Panc1 (cell line): ENCODE data around the gene RPL37A. TPM values are rescaled to one million over a fixed set of nuclear protein-coding genes. Genes with fewer than 3 reads are reported as not detected.

Source experiments
- ATAC-seq: fragments of 200-7000 bp; cut with Tn5 transposase; 2 replicates; pipeline ENCODE4 v1.9.1; 2020; ENCODE audit warnings: mild to moderate bottlenecking, moderate library complexity
- BruUV-seq: library from RNA; stranded (reverse); fragments of 400-500 nt; replicated peaks from 2 replicates; lab custom pipeline; 2021; lab: Mats Ljungman, UMichigan
- CTCF ChIA-PET: fragments of 300-600 bp; sonication (Branson Sonifier 250); formaldehyde crosslinking; loops from one replicate; lab custom pipeline; 2022; ENCODE audit warnings: antibody characterized with exemption; lab: Charles Lee
- POLR2A ChIA-PET: fragments of 300-600 bp; sonication (Branson Sonifier 250); formaldehyde crosslinking; loops from one replicate; lab custom pipeline; 2022; ENCODE audit warnings: antibody characterized with exemption; lab: Charles Lee
- DNase-seq: peaks from one replicate; pipeline ENCODE4 v3.0.0-alpha.2; 2010; ENCODE audit warnings: low read depth, low spot score
- H3K27ac ChIP-seq: 2 replicates; pipeline ENCODE4 v1.5.1; 2011; ENCODE audit warnings: mild to moderate bottlenecking, low read length, inconsistent platforms
- H3K27me3 ChIP-seq: fragments of 200-500 bp; sonication (Bioruptor generic); 2 replicates; pipeline ENCODE4 v1.6.0; 2014; ENCODE audit warnings: low read length, inconsistent platforms; ENCODE audit not compliant: control insufficient read depth, insufficient read depth
- H3K36me3 ChIP-seq: fragments of 200-500 bp; sonication (Bioruptor generic); 2 replicates; pipeline ENCODE4 v1.5.1; 2014; ENCODE audit warnings: inconsistent platforms, mild to moderate bottlenecking, low read length, moderate library complexity; ENCODE audit not compliant: control insufficient read depth, insufficient read depth
- H3K4me1 ChIP-seq: 2 replicates; pipeline ENCODE4 v1.5.1; 2011; ENCODE audit warnings: inconsistent platforms, mild to moderate bottlenecking, low read length, moderate library complexity; ENCODE audit not compliant: control insufficient read depth, insufficient read depth
- H3K4me3 ChIP-seq, 2 experiments: 2 replicates each; pipeline ENCODE4 v1.5.1; 2011 to 2012; ENCODE audit warnings: low read depth in 2 of 2, low read length in 2 of 2, mild to moderate bottlenecking in 2 of 2, inconsistent platforms in 1 of 2, moderate library complexity in 1 of 2
- H3K9me3 ChIP-seq: fragments of 200-500 bp; sonication (Bioruptor generic); 2 replicates; pipeline ENCODE4 v1.5.1; 2014; ENCODE audit warnings: low read depth, mild to moderate bottlenecking, inconsistent platforms, low read length, moderate library complexity; ENCODE audit not compliant: control insufficient read depth, insufficient read depth
- POLR2AphosphoS5 ChIP-seq: IDR thresholded peaks from 2 replicates; pipeline ENCODE4 v1.6.1; 2012; ENCODE audit warnings: mild to moderate bottlenecking, low read depth, low read length, moderate library complexity
- SIN3A ChIP-seq: IDR thresholded peaks from 2 replicates; pipeline ENCODE4 v1.6.1; 2012; ENCODE audit warnings: low read depth, mild to moderate bottlenecking, low read length, moderate library complexity, borderline replicate concordance; ENCODE audit not compliant: insufficient read depth
- TCF7L2 ChIP-seq: IDR thresholded peaks from 2 replicates; pipeline ENCODE4 v1.6.1; 2011; ENCODE audit warnings: mild to moderate bottlenecking, low read depth, low read length, inconsistent platforms
- in situ Hi-C: cut with HindIII; loops from 2 replicates; pipeline ENCODE4 v1.10.0; 2016; ENCODE audit warnings: low sequenced_read_pairs, low pct_unique_long_range_greater_than_20kb
- intact Hi-C: fragments of 100-400 bp; cut with micrococcal nuclease; formaldehyde crosslinking; loops from one replicate; pipeline ENCODE4 v1.10.0; 2022; ENCODE audit not compliant: unreplicated experiment
- total RNA-seq: library from RNA; stranded (reverse); gene quantifications from one replicate; pipeline ENCODE4 v1.2.1, GENCODE V29; 2021; ENCODE audit not compliant: unreplicated experiment
- TF ChIP-seq, protein P1 (sequence below), 2 experiments: IDR thresholded peaks; 2 replicates each; pipeline ENCODE4 v1.6.1; 2011 to 2012; ENCODE audit warnings: low read depth in 2 of 2, control low read depth in 1 of 2, low read length in 1 of 2, mild to moderate bottlenecking in 1 of 2, moderate library complexity in 1 of 2; ENCODE audit not compliant: insufficient read depth in 1 of 2
- TF ChIP-seq, protein P2 (sequence below): fragments of 450-650 bp; IDR thresholded peaks from 2 replicates; pipeline ENCODE4 v1.5.1; 2017; ENCODE audit warnings: mild to moderate bottlenecking

The RPL37A gene
- total RNA-seq, 1 experiment from 2014 or later = 1,826 TPM

DNA sequence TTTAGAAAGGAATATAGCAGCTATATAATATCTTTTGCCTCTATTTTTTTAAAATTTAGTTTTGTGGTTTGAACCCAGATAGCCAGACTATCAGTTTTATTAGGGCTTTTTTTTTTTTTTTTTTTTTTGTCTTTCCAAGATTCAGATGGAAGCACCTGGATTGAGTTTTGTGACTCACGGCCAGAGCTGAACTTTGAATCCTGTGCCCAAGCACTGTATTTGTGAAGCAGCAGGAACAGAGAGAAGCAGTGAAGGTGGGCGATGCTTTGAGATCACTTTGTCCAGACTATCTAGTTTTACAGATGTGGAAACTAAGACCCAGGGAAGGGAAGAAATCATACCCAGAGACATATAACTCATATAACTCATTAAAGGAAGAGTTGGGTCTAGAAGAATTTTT lies 33.9 kb downstream of the RPL37A start:
- H3K4me1 ChIP-seq = no peaks in the 10 kb centered on the region; the same call in 1 of the 2 replicates
- no peak for ATAC-seq
- no peak overlapping the region for H3K4me3 ChIP-seq
- ChIA-PET CTCF (no interaction called here), POLR2A (no interaction called here)
- H3K9me3 ChIP-seq = no peaks in the 10 kb centered on the region
- no TSS peak for BruUV-seq
- DNase-seq = no peak
- no peak overlapping the region for H3K27ac ChIP-seq
- in situ Hi-C loops (no loop called here), intact Hi-C loops (no loop called here)
- H3K27me3 ChIP-seq = no peaks in the 10 kb centered on the region
- no peaks in the 10 kb centered on the region for H3K36me3 ChIP-seq
- TF ChIP-seq SIN3A (no peak), POLR2AphosphoS5 (no peak), TCF7L2 (no peak)
- TF ChIP-seq, protein P1, sequence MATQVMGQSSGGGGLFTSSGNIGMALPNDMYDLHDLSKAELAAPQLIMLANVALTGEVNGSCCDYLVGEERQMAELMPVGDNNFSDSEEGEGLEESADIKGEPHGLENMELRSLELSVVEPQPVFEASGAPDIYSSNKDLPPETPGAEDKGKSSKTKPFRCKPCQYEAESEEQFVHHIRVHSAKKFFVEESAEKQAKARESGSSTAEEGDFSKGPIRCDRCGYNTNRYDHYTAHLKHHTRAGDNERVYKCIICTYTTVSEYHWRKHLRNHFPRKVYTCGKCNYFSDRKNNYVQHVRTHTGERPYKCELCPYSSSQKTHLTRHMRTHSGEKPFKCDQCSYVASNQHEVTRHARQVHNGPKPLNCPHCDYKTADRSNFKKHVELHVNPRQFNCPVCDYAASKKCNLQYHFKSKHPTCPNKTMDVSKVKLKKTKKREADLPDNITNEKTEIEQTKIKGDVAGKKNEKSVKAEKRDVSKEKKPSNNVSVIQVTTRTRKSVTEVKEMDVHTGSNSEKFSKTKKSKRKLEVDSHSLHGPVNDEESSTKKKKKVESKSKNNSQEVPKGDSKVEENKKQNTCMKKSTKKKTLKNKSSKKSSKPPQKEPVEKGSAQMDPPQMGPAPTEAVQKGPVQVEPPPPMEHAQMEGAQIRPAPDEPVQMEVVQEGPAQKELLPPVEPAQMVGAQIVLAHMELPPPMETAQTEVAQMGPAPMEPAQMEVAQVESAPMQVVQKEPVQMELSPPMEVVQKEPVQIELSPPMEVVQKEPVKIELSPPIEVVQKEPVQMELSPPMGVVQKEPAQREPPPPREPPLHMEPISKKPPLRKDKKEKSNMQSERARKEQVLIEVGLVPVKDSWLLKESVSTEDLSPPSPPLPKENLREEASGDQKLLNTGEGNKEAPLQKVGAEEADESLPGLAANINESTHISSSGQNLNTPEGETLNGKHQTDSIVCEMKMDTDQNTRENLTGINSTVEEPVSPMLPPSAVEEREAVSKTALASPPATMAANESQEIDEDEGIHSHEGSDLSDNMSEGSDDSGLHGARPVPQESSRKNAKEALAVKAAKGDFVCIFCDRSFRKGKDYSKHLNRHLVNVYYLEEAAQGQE (IDR thresholded peaks at IDR 0.05; ENCODE audit: insufficient read depth in 1 of 2, low read depth in 2 of 2, low read length in 1 of 2) = no peak
- TF ChIP-seq, protein P2, sequence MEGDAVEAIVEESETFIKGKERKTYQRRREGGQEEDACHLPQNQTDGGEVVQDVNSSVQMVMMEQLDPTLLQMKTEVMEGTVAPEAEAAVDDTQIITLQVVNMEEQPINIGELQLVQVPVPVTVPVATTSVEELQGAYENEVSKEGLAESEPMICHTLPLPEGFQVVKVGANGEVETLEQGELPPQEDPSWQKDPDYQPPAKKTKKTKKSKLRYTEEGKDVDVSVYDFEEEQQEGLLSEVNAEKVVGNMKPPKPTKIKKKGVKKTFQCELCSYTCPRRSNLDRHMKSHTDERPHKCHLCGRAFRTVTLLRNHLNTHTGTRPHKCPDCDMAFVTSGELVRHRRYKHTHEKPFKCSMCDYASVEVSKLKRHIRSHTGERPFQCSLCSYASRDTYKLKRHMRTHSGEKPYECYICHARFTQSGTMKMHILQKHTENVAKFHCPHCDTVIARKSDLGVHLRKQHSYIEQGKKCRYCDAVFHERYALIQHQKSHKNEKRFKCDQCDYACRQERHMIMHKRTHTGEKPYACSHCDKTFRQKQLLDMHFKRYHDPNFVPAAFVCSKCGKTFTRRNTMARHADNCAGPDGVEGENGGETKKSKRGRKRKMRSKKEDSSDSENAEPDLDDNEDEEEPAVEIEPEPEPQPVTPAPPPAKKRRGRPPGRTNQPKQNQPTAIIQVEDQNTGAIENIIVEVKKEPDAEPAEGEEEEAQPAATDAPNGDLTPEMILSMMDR = no peak

DNA sequence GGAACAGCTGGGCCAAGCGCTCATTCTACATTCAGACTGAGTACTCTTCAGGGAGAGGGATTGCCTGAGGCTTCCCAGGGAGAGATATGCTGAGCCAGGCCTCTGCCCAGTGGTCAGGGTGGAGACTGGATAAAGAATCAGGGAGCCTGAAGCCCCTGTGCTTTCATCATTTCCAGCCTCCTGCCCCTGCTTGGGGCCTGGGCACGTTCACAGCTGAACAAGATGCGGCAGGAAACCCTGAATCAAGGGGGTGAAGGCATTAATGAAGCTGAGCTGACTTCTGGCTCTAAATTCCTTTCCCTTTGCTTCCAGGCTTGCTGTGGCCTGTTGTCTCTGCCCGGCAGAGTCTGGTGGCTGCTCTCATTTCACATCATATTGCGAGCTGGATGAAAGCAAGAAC lies 35.0 kb downstream of the RPL37A start:
- Histone ChIP-seq H3K4me3 (no peak overlapping the region), H3K27me3 (no peaks in the 10 kb centered on the region), H3K9me3 (no peaks in the 10 kb centered on the region), H3K36me3 (no peaks in the 10 kb centered on the region), H3K27ac (no peak overlapping the region), H3K4me1 (no peaks in the 10 kb centered on the region; the same call in 1 of the 2 replicates)
- DNase-seq (no peak), ATAC-seq (no peak)
- intact Hi-C loops (no loop called here), in situ Hi-C loops (no loop called here)
- ChIA-PET POLR2A (no interaction called here), CTCF (no interaction called here)
- TF ChIP-seq TCF7L2 = no peak
- TF ChIP-seq, protein P1 (IDR thresholded peaks at IDR 0.05; ENCODE audit: insufficient read depth in 1 of 2, low read depth in 2 of 2, low read length in 1 of 2) = no peak
- TF ChIP-seq SIN3A = no peak
- TF ChIP-seq POLR2AphosphoS5 = no peak
- TF ChIP-seq, protein P2 = no peak
- BruUV-seq = no TSS peak
